ENCODE measurements around the gene BLACAT1.

- TF ChIP-seq CBX2 (IDR thresholded peaks at IDR 0.05; ENCODE audit: insufficient read depth, low read length, poor library complexity, severe bottlenecking) (no peak), POLR2A (conservative IDR thresholded peaks at IDR 0.05) (no peak), U2AF2 (optimal IDR thresholded peaks at IDR 0.05; ENCODE audit: low read depth, low read length) (no peak), CTCF (IDR thresholded peaks at IDR 0.05 in 2 of 3, conservative IDR thresholded peaks at IDR 0.05 in 1 of 3; ENCODE audit: insufficient read depth in 2 of 3, low read depth in 1 of 3, low read length in 3 of 3) (no peak), USF2 (CRISPR knock-in tag; IDR thresholded peaks at IDR 0.05) (no peak)
Measured at GRCh38 chr1:205496661-205497060, 40.8 kb upstream of the BLACAT1 start.
